NB4 (cell line): ENCODE measurements around the gene CFAP46.

Experiments
- DNase-seq: peaks from one replicate; pipeline ENCODE4 v3.0.0; 2010; ENCODE audit warnings: low read depth
- H3K4me3 ChIP-seq: one replicate; pipeline ENCODE4 v1.5.1; 2011; ENCODE audit warnings: mild to moderate bottlenecking, low read depth, low read length, moderate library complexity
- MYC ChIP-seq: IDR thresholded peaks from 2 replicates; pipeline ENCODE4 v1.6.1; 2011; ENCODE audit warnings: low read depth, low read length
- POLR2A ChIP-seq: IDR thresholded peaks from 2 replicates; pipeline ENCODE4 v1.6.1; 2011; ENCODE audit warnings: mild to moderate bottlenecking; ENCODE audit not compliant: insufficient read length; ENCODE audit errors: extremely low read depth
- TF ChIP-seq, protein P1 (sequence below): IDR thresholded peaks from one replicate; pipeline ENCODE4 v1.5.1; 2012; ENCODE audit warnings: low read depth, low read length
- TF ChIP-seq, protein P2 (sequence below): IDR thresholded peaks from 2 replicates; pipeline ENCODE4 v1.6.1; 2011; ENCODE audit warnings: low read depth, low read length

CFAP46 gene

DNA sequence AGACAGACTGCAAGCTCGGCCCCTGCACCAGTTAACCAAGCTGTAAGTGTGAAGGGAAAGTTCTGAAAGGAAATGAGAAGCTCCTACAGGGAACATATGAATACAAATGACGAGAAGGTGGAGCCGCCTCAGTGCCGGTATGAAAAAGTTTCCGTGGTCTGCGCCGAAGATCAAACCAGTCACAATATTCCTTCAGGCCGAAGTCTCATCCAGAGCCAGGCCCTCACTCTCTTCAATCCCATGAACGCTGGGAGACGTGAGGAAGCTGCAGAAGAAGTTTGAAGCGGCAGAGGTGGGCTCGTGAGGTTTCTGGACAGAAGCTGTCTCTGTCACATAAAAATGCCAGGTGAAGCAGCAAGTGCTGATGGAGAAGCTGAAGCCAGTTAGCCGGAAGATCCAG is 71.9 kb downstream of the CFAP46 start:
- DNase-seq = no peak
- TF ChIP-seq MYC (no peak), POLR2A (no peak)
- TF ChIP-seq, protein P1, sequence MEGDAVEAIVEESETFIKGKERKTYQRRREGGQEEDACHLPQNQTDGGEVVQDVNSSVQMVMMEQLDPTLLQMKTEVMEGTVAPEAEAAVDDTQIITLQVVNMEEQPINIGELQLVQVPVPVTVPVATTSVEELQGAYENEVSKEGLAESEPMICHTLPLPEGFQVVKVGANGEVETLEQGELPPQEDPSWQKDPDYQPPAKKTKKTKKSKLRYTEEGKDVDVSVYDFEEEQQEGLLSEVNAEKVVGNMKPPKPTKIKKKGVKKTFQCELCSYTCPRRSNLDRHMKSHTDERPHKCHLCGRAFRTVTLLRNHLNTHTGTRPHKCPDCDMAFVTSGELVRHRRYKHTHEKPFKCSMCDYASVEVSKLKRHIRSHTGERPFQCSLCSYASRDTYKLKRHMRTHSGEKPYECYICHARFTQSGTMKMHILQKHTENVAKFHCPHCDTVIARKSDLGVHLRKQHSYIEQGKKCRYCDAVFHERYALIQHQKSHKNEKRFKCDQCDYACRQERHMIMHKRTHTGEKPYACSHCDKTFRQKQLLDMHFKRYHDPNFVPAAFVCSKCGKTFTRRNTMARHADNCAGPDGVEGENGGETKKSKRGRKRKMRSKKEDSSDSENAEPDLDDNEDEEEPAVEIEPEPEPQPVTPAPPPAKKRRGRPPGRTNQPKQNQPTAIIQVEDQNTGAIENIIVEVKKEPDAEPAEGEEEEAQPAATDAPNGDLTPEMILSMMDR = no peak
- TF ChIP-seq, protein P2, sequence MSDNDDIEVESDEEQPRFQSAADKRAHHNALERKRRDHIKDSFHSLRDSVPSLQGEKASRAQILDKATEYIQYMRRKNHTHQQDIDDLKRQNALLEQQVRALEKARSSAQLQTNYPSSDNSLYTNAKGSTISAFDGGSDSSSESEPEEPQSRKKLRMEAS = no peak
- no peak overlapping the region for H3K4me3 ChIP-seq

DNA sequence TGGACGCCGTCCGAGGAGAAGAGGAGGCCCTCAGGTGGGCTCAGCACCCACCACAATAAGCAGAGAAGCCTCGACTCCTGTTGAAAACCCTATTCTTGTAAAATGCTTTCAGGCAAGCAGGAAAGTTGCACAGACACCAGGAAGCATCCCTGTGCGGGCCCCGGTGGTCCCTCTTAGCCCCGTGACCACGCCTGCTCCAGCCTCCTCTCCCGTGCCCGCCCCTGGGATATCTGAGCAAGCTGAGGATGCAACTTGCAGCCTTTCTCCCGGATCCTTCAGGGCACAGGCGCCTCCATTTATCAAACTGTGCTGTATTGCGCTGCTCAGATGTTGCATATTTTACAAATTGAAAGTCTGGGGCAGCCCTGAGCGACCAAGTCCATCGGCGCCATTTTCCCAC is 72.7 kb downstream of the CFAP46 start:
- DNase-seq = no peak
- TF ChIP-seq, protein P2 = no peak
- TF ChIP-seq POLR2A (no peak), MYC (no peak)
- TF ChIP-seq, protein P1 = no peak
- H3K4me3 ChIP-seq = no peak overlapping the region

DNA sequence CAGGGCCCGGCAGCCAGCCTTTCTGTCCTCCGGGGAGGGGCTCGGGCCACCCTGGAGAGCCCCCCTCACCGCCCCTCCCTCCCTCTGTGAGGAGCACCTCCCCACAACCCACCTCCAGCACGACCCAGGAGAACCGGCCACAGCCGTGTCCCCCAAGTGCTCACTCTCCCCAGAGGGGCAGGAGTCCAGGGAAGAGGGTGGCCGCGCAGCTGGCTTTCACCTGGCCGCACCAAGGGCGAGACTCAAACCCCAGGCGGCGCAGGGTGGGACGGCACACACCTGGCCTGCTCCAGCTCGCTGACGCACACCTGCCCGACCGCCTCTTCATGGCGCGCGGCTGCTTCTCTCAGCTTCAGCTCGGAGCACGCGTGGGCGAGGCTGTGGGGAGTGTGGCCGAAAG is 73.4 kb downstream of the CFAP46 start:
- no peak for TF ChIP-seq POLR2A
- TF ChIP-seq, protein P1 = no peak
- TF ChIP-seq, protein P2 = no peak
- no peak for TF ChIP-seq MYC
- DNase-seq = no peak
- H3K4me3 ChIP-seq = no peak overlapping the region

DNA sequence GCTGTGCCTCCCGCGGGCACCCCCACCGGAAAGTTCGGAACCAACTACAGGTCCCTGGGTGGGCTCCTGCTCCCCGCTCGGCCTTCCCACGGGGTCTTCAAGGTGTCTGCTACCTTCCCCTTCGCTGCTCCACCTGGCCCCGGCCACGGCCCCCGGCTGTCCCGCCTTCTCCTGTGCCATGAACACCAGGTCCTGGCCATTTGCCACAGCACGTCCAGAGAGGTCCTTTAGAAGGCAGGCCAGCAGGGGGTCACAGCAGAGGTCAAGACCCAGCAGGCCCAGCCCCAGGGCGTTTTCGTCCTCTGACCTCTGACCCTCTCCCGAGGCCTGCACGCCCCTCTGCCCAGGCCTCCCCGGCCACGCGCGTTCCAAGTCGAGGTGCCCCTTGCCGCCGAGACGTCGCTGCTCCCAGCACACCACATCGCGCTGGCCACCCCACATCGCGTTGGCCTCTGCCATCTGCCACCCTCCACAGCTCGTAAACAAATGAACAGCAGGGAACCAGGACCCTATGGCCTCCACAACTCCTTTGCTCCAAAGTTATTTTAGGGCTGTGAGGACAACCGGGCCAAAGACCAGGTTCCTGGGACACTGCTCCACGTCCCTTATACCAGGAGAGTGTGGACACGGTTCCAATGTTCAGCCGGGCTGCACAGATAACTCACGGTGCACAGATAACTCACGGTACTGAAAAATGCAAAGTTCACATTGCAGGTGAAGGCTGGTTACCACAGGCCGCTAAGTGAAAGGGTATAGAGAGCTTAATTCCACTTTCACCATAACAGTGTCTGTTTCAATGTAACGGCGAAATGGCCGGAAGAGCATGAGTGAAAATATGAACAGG is 74.3 kb downstream of the CFAP46 start:
- TF ChIP-seq, protein P1 = no peak
- TF ChIP-seq, protein P2 = no peak
- no peak for TF ChIP-seq POLR2A
- no peak for TF ChIP-seq MYC

DNA sequence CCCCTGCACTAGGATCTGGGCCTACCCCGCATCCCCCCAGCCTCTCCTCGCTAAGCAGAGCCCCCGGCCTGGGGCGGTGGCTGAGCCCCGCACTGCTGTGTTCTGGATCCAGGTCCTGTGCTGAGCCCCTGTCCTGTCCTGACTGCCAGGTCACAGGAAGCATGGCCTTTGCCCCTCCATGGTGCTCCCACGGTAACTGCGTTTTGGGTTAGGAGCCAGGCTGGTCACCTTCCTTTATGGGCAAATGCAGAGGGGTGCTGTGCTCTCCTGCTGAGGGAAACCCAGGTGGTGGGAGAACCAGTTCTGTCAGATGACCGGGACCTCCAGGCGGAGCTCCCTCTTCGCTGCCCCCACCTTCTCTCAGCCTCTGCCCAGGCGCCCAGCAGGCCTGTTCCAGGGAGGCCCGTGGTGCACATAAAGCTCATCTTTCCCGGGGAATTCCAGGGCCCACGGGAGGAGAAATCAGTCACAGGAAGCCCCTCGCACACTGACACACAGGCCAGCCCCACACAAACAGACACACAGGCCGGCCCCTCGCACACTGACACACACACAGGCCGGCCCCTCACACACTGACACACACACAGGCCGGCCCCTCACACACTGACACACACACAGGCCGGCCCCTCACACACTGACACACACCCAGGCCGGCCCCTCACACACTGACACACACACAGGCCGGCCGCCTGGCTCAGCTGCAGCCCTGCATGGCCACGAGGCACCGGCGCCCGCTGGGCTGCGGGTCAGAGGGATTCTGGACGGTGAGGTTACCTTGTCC is 75.6 kb downstream of the CFAP46 start:
- DNase-seq = no peak
- TF ChIP-seq, protein P1 = no peak
- TF ChIP-seq, protein P2 = no peak
- no peak for TF ChIP-seq POLR2A
- TF ChIP-seq MYC = no peak
- no peak overlapping the region for H3K4me3 ChIP-seq

More for the DNA sequence above, 74.3 kb downstream of the CFAP46 start:
- DNase-seq = no peak
- no peak overlapping the region for H3K4me3 ChIP-seq
